HEK293T (cell line): ENCODE measurements around the gene TMEM131L.

Source experiments
- CTCF ChIA-PET: fragments of 350-600 bp; formaldehyde crosslinking; extraction: SDS; loops from one replicate; lab custom pipeline; 2021; ENCODE audit warnings: antibody characterized with exemption, inconsistent platforms; lab: Yijun Ruan, JAX
- POLR2A ChIA-PET: fragments of 350-600 bp; formaldehyde crosslinking; extraction: SDS; loops from one replicate; lab custom pipeline; 2020; ENCODE audit warnings: antibody characterized with exemption, inconsistent platforms; lab: Yijun Ruan, JAX
- DNase-seq: peaks from one replicate; pipeline ENCODE4 v3.0.0; 2012; ENCODE audit warnings: mixed read lengths; ENCODE audit errors: extremely low spot score
- ARNT ChIP-seq: fragments of 450-650 bp; IDR thresholded peaks from 2 replicates; pipeline ENCODE4 v1.6.1; 2017; ENCODE audit warnings: mild to moderate bottlenecking
- BHLHE40 ChIP-seq: fragments of 450-650 bp; IDR thresholded peaks from 2 replicates; pipeline ENCODE4 v1.6.1; 2016; ENCODE audit warnings: mild to moderate bottlenecking, moderate library complexity, borderline replicate concordance
- CTBP1 ChIP-seq: fragments of 450-650 bp; IDR thresholded peaks from 2 replicates; pipeline ENCODE4 v1.6.1; 2016; ENCODE audit warnings: borderline replicate concordance
- ELF4 ChIP-seq: fragments of 450-650 bp; IDR thresholded peaks from 2 replicates; pipeline ENCODE4 v1.6.1; 2017; ENCODE audit warnings: antibody characterized with exemption
- FOXA1 ChIP-seq: fragments of 450-650 bp; IDR thresholded peaks from 2 replicates; pipeline ENCODE4 v1.6.1; 2016; ENCODE audit warnings: mild to moderate bottlenecking
- FOXK2 ChIP-seq: fragments of 450-650 bp; IDR thresholded peaks from 2 replicates; pipeline ENCODE4 v1.6.1; 2016; ENCODE audit warnings: mild to moderate bottlenecking
- FOXM1 ChIP-seq: fragments of 450-650 bp; IDR thresholded peaks from 2 replicates; pipeline ENCODE4 v1.6.1; 2017; ENCODE audit warnings: mild to moderate bottlenecking, borderline replicate concordance
- HDGF ChIP-seq: fragments of 450-650 bp; IDR thresholded peaks from 2 replicates; pipeline ENCODE4 v1.6.1; 2017; ENCODE audit warnings: antibody characterized with exemption, borderline replicate concordance
- L3MBTL2 ChIP-seq: fragments of 450-650 bp; conservative IDR thresholded peaks from 2 replicates; pipeline ENCODE4 v1.6.1; 2016; ENCODE audit warnings: mild to moderate bottlenecking
- LEF1 ChIP-seq: fragments of 450-650 bp; IDR thresholded peaks from 2 replicates; pipeline ENCODE4 v1.6.1; 2017; ENCODE audit warnings: mild to moderate bottlenecking, borderline replicate concordance
- NFRKB ChIP-seq: fragments of 450-650 bp; IDR thresholded peaks from 2 replicates; pipeline ENCODE4 v1.6.1; 2016; ENCODE audit warnings: mild to moderate bottlenecking, moderate library complexity
- PKNOX1 ChIP-seq: fragments of 450-650 bp; IDR thresholded peaks from 2 replicates; pipeline ENCODE4 v1.6.1; 2016
- SP1 ChIP-seq: fragments of 450-650 bp; IDR thresholded peaks from 2 replicates; pipeline ENCODE4 v1.6.1; 2017
- SUZ12 ChIP-seq: fragments of 450-650 bp; IDR thresholded peaks from 2 replicates; pipeline ENCODE4 v1.6.1; 2016; ENCODE audit warnings: mild to moderate bottlenecking
- TARDBP ChIP-seq: fragments of 450-650 bp; IDR thresholded peaks from 2 replicates; pipeline ENCODE4 v1.6.1; 2016
- ZNF384 ChIP-seq: fragments of 450-650 bp; IDR thresholded peaks from 2 replicates; pipeline ENCODE4 v1.6.1; 2016

TMEM131L gene

GRCh38 chr4:153572609-153573008 lies 106.4 kb downstream of the TMEM131L start:
- POLR2A ChIA-PET: interaction anchor here (2.0 to 3.0 kb wide), 2 partner anchors 106 to 227 kb away, joined by 9 to 20 read pairs; partner anchors contain the start of genes MND1 and TMEM131L
- no peak for TF ChIP-seq CTBP1
- no peak for TF ChIP-seq FOXM1
- TF ChIP-seq ZNF384: no peak
- no peak for TF ChIP-seq NFRKB
- no peak for TF ChIP-seq BHLHE40
- no peak for TF ChIP-seq ELF4
- TF ChIP-seq L3MBTL2: no peak
- no peak for TF ChIP-seq SUZ12
- no peak for TF ChIP-seq LEF1
- no peak for TF ChIP-seq FOXA1
- no peak for TF ChIP-seq HDGF
- TF ChIP-seq FOXK2: no peak
- no peak for TF ChIP-seq SP1
- no peak for TF ChIP-seq TARDBP
- no peak for TF ChIP-seq ARNT
- no peak for TF ChIP-seq PKNOX1
- no peak for DNase-seq
- CTCF ChIA-PET: interaction anchor here (1.4 to 1.8 kb wide), 2 partner anchors 89 to 229 kb away, joined by 3 to 5 read pairs; no protein-coding TSS in a partner anchor

- TF ChIP-seq FOXA1 (no peak), TARDBP (no peak), ZNF384 (no peak), CTBP1 (no peak)
- CTCF ChIA-PET: interaction anchor here (1.0 to 1.9 kb wide), 7 partner anchors 31 to 430 kb away, joined by 3 to 22 read pairs (median 4); partner anchors contain the start of gene MND1
- POLR2A ChIA-PET: interaction anchor here (2.0 to 3.0 kb wide), 2 partner anchors 106 to 228 kb away, joined by 9 to 20 read pairs; partner anchors contain the start of genes MND1 and TMEM131L
Observed at GRCh38 chr4:153573221-153573620, 107.1 kb downstream of the TMEM131L start.

GRCh38 chr4:153573881-153574802 lies 108.0 kb downstream of the TMEM131L start:
- TF ChIP-seq HDGF (no peak), CTBP1 (no peak), PKNOX1 (no peak), SUZ12 (no peak), BHLHE40 (no peak), FOXM1 (no peak), ZNF384 (no peak), LEF1 (no peak), FOXA1 (no peak), FOXK2 (no peak), ELF4 (no peak), ARNT (no peak), L3MBTL2 (no peak), TARDBP (no peak), SP1 (no peak)
- peak; percentile 23 for DNase-seq
- CTCF ChIA-PET: interaction anchor here (0.5 to 1.9 kb wide), 15 partner anchors 10 to 431 kb away, joined by 3 to 22 read pairs (median 4); partner anchors contain the start of genes MND1 and TMEM131L
- POLR2A ChIA-PET: interaction anchor here (0.8 to 3.0 kb wide), 3 partner anchors 107 to 230 kb away, joined by 4 to 20 read pairs (median 9); partner anchors contain the start of genes MND1 and TMEM131L

More at GRCh38 chr4:153573221-153573620, 107.1 kb downstream of the TMEM131L start:
- DNase-seq: no peak

GRCh38 chr4:153576443-153576774 lies 110.2 kb downstream of the TMEM131L start:
- no peak for TF ChIP-seq SP1
- TF ChIP-seq FOXK2: no peak
- TF ChIP-seq PKNOX1: no peak
- TF ChIP-seq FOXA1: no peak
- TF ChIP-seq HDGF: no peak
- TF ChIP-seq TARDBP: no peak
- TF ChIP-seq ZNF384: no peak
- no peak for TF ChIP-seq FOXM1
- no peak for TF ChIP-seq ARNT
- TF ChIP-seq SUZ12: no peak
- TF ChIP-seq BHLHE40: no peak
- no peak for TF ChIP-seq ELF4
- TF ChIP-seq NFRKB: no peak
- no peak for TF ChIP-seq CTBP1
- no peak for TF ChIP-seq L3MBTL2
- TF ChIP-seq LEF1: no peak
- POLR2A ChIA-PET: no interaction called here
- CTCF ChIA-PET: no interaction called here
- no peak for DNase-seq

GRCh38 chr4:153577053-153577452 lies 110.9 kb downstream of the TMEM131L start:
- ChIA-PET CTCF (interaction anchor here (0.8 to 1.0 kb wide), 2 partner anchors 144 to 233 kb away, joined by 4 to 7 read pairs; no protein-coding TSS in a partner anchor), POLR2A (interaction anchor here (1.5 kb wide), 1 partner anchor 232 kb away, joined by 3 read pairs; no protein-coding TSS in a partner anchor)
- TF ChIP-seq FOXM1 (no peak), PKNOX1 (no peak), L3MBTL2 (no peak), TARDBP (no peak), SP1 (no peak), FOXK2 (no peak), FOXA1 (no peak), LEF1 (no peak), SUZ12 (no peak), ZNF384 (no peak), BHLHE40 (no peak)
- no peak for DNase-seq
